Activated gamma-delta T cell treated with Interleukin-2 at 50 U/mL for 16 hours (primary cell): ENCODE results near the gene CPXM2.
"Not testable (repeated sequence)": the region's sequence is repeated elsewhere in the genome, so short reads cannot be mapped to it uniquely, and the experiment has no call there.

Source experiments
- DNase-seq: peaks from one replicate; pipeline ENCODE4 v3.0.0-alpha.2; 2020

CPXM2 gene

DNA sequence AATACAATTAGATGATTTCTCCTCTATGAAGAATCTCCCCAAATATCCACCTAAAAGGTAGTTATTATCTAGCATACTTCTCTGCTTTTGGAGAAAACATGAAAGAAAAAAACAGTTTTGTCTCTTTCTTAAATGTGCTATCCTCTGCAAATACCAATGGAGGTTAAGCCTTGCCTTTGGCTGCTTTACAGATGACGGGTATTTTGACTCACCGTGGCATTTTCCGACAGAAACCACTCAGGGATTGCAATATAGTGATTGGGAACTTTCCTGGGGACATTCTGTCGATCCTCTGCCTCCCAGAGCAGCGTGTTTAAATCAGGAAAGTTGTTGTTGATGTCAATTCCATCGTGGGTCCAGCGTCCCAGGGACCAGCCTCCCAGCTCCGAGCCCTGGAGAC is 124.8 kb downstream of the CPXM2 start:
- DNase-seq = no peak

DNA sequence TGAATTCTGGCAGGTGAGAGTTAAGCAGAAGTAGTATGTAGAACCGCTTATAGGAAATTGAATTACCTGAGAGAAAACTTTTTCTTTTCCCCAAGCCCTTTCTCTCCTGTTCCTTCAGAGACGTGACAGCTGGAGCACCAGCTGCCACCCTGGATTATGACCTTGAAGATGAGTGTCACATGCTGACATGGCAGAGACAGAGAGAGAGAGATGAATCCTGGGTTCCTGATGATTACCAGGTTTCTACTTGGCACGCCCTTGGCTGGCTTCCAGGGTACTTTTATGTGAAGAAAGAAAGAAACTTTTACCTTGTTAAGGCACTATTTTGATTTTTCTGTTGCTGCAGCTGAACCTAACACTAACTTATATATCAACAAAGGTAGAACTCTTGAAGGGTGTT is 125.6 kb downstream of the CPXM2 start:
- DNase-seq = no peak

DNA sequence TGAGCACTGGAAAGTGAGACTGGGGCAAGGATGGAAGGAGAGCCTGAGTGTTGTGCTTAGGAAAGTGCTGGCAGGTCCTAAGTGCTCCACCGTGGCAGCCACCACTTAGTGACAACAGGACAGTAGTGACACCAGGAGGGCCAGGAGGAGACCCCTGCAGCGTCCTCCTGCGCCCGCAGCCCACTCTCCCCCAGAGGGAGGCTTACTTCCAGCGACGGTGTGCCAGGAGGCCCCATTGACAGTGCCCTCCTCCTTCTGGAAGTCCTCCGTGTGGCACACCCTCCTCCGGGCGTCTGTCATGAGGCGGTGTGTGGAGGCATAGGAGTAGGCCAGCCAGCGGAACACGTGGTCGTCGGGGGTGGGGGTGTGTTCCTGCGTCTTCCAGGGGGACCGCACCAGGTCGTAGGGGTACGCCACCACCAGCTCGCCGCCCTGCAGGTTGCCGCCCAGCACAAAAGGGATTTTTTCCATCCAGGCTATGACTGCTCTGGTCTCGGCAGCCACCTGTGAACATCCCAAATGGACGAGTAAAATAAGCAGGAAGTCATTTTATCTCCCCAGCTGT is 129.9 kb downstream of the CPXM2 start:
- DNase-seq = no peak

DNA sequence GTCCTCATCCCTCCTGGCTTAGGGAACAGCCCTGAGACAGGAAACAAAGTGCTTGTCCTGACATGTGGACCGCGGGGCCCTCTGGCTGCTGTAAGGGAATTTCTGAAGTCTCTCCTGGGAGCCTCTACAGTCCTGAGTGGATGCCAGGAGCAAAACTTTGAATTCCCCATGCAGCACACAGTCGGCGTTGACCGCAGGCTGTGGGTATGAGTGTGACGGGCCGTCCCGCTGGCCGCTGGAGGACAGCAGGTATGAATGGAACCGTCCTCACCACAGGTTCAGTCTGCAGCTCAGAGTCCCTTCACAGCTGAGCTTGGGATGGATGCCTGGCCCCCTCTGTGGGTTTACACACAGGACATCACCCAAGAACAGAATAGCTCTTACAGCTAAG is 130.6 kb downstream of the CPXM2 start:
- no peak for DNase-seq

GRCh38 chr10:123760356-123761037 is 131.1 kb downstream of the CPXM2 start:
- no peak for DNase-seq

GRCh38 chr10:123759501-123760031 is 132.0 kb downstream of the CPXM2 start:
- no peak for DNase-seq

DNA sequence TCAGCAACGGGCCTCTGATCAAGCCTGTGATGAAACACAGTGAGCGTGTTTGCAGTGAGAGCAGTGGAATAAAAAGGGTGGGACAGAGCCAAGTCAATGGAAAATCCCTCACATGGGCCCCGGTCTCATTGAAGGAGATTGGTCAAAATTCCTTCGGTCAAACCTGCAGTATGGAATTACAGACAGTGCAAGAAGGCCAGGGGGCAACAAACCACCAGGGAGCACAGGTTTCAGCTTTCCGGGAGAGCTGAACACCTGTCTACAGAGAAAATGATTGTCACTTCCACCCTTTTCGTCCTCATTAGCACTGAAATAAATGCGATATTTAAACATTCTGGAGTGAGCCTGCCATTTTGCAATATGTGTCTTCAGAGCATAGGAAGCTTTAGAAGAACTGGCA is 132.6 kb downstream of the CPXM2 start:
- no peak for DNase-seq

- DNase-seq = no peak
These were observed 133.8 kb downstream of the CPXM2 start for GRCh38 chr10:123757853-123758252.

DNA sequence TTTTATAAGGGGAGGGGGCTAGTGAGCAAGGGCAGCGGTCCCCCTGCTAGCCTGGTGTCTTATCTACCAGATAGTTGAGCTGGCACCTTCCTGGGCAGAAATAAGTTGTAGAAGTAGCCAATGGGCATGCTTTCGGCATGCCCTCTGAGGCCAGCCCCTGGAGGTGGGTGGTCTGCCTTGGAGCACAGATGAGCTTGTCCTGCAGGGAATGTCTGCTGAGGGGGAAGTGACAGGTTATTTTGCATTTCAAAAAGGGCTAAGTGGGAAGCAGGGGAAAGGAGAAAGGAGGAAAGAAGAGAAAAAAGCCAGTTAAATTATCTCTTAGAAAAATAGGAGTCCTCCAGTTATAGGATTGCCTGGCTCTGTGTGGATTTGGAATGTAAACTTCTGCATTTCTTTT is 136.5 kb downstream of the CPXM2 start:
- DNase-seq = no peak

DNA sequence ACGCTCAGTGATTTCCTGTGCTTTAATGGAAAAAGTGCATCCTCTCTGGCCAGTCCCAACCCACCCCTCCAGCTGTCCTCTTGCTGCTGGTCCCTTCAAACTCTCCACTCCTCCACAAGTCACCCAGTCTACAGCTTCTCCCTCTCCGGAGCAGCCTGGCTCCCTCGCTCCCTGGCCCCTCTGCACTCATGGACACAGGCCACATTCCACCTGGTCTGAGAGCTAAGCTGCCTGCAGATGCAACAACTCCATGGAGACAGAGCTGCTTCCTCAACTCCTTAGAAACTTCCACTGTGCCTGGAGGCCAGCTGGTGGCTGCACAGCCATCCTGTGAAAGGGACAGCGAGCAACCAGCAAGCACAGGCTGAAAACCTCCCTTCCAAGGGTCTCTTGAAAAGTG is 137.5 kb downstream of the CPXM2 start:
- no peak for DNase-seq

- no peak for DNase-seq
These were observed 140.1 kb downstream of the CPXM2 start for GRCh38 chr10:123751342-123752134.

DNA sequence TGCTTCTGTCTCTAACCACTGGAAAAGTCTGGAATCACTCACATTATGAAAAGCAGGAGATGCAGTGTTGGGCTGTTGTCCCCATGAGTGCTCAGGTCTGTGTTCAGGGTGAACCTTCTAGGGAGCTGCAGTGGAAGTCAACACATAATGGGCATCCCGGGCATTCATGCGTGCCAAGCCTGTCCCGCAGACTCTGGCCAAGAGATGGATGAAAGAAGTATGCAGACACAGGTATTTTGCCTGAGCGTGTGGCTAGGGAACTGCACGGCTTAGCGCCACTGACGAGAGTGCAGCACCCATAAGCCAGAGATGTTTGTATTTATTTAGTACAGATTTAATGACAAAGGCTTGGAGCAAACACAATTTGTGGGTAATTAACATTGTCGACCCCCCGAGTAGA is 140.7 kb downstream of the CPXM2 start:
- DNase-seq = no peak

DNA sequence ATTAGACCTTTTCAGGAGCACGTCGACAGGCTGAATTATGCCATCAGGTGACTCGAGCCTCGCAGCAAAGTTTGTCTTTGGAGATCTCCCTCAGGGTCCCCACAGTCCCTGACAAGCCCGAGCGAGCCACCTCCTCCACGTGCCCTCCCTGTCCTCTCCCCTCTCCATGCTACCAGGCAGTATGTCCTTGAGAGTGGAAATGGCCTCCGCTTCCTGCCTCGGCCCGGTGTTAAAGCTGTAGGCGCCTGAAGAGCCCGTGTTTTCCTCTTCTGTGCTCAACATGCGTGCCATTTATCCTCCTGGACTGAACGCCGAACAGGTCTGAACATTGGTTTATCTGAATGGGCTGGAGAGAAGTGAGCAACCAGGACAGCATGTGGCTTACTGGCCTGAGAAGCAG is 142.9 kb downstream of the CPXM2 start:
- DNase-seq = no peak

DNA sequence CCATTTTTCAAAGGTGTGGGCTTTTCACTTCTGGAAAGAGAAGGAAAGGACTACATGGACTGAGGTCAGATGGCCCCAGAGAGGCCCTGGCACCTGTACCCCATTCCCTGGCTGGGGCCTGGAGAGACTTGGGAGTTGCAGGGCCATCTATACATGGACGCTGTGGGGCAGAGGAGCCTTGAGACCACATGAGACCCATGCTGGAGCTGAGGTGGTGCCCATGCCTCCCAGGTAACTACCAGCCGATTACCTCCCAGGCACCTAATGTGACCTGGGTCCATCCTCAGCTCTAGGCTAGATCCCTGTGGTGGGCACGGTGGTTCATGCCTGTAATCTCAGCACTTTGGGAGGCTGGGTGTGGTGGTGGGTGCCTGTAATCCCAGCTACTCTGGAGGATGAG is 144.2 kb downstream of the CPXM2 start:
- no peak for DNase-seq

GRCh38 chr10:123746942-123747341 is 144.7 kb downstream of the CPXM2 start:
- no peak for DNase-seq

DNA sequence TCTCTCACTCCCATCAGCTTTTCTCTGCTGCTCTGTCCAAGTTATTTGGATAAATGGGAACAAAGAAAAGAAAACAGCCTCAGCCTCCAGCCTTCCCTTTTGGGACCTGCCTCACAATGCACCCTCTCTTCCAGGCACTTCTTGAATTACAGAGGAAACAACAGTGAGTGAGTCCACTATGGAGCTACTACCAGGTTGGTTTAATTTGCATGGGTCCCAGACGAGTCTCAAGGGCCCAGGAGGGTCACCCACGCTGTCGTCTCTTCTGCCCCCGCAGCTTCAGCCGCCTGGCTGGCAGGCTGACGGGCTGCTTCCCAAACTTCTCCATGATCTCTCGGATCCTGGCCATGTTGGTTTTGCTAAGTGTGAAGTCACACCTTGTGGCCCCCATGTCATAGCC is 145.1 kb downstream of the CPXM2 start:
- no peak for DNase-seq

DNA sequence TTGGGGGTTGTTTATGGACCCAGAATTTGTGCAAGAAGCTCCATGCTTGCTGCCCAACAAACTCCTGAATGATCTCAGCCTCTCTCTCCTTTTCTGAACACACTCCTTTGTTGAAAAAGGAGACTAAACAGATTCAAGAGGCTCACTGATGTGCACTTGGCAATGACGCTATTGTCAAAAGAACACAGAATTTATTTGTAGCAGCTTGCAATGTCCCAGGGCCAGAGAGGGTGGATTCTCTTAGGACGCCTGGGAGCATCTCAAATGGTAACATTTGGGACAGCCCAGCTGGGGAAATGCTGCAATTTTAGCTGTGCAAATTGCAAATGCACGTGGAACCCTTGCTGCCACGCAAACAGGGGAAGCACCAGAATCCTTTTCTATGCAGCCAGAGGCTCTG is 145.5 kb downstream of the CPXM2 start:
- DNase-seq = no peak

- no peak for DNase-seq
These were observed 147.4 kb downstream of the CPXM2 start for GRCh38 chr10:123744224-123744536.

DNA sequence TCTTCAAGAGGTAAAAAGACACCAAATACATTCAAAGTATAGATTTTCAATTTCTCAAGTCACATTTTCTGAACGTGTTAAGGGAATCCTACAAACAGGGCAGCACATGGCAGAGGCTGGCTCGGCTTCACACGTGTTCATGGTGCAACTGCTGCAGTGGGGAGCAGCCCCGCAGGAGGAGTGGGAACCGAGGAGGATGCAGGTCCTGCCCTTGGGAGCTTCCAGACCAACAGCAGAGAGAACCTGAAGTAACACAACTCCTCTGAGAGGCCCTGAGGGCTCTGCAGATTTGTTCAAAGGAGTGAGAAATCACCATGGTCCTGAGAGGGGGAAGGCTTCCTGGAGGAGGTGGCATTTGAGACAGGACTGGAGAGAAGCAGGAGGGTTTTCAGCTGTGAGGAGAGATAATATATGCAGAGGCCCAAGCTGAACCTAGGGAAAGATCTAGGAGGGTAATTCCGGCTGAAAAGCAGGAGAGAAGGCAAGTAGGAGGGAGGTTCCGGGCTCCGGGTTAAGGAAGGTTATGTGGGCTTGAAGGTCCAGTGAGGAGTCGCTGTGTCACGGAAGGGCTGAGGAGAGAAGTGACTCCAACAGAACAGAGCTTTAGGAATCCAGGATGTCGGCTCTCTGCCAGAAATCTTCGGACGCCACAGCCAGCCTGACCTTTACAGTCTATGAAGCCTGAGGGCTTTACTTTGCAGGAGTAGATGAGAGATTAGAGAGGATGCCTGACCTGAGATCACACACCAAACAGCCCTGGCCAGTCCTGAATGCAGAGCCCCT is 148.0 kb downstream of the CPXM2 start:
- DNase-seq = no peak

GRCh38 chr10:123742751-123743440 is 148.7 kb downstream of the CPXM2 start:
- DNase-seq = no peak

DNA sequence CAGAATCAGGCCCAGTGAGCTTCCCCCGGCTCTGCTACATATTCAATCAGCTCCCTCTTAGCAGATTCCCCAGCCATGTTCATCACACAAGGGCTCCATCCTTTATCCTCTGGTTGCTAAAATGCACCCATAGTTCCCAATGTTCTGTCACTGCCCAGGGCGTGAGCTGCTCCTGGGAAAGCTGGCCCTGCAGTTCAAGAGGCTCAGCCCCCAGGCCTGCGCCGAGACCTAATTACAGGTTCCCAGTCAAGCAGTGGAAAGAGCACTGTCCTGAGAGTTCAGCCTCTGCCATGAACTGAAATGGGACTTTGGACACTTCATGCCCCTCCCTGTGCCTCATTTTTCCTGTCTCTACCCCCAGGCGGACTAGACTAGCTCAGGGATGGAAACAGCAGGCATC is 149.9 kb downstream of the CPXM2 start:
- DNase-seq = no peak

GRCh38 chr10:123741146-123741545 is 150.5 kb downstream of the CPXM2 start:
- DNase-seq = no peak

DNA sequence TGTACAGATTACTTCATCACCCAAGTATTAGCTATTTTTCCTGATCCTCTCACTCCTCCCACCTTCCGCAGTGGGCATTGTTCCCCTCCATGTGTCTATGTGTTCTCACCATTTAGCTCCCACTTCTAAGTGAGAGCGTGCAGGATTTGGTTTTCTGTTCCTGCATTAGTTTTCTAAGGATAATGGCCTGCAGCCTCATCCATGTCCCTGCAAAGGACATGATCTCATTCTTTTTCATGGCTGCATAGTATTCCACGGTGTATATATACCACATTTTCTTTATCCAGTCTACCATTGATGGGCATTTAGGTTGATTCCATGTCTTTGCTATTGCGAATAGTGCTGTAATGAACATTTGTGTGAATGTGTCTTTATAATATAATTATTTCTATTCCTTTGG is 154.7 kb downstream of the CPXM2 start:
- DNase-seq = not testable (repeated sequence)
